Activated CD8-positive, alpha-beta memory T cell treated with anti-CD3 and anti-CD28 coated beads for 4 hours (primary cell): Measurements from ENCODE around the gene NCK1.
"Not testable (repeated sequence)": the region's sequence is repeated elsewhere in the genome, so short reads cannot be mapped to it uniquely, and the experiment has no call there.

Source experiments
- DNase-seq, 2 donors: peaks; one replicate each; pipeline ENCODE4 v3.0.0-alpha.2; 2020; ENCODE audit warnings: low read depth in 2 of 2

Gene NCK1

GRCh38 chr3:136987398-136987980 is 125.5 kb downstream of the NCK1 start:
- not testable (repeated sequence) for DNase-seq

DNA sequence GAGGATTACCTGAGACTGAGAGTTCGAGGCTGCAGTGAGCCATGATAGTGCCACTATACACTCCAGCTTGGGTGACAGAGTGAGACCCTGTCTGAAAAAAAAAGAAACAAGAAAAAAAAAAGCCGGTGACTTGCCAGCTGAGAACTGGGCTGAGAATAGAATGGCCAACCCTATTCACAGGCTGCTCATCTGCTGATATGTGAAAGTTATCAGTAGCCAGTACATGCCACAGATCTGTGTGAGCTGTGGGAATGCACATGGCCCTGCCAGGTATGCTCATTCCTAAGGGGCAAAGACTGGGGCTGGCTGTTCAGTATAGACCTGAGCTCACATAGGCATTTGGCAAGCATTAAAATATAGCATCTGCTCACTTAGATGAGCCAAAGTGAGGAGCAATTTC is 126.6 kb downstream of the NCK1 start:
- no peak for DNase-seq

DNA sequence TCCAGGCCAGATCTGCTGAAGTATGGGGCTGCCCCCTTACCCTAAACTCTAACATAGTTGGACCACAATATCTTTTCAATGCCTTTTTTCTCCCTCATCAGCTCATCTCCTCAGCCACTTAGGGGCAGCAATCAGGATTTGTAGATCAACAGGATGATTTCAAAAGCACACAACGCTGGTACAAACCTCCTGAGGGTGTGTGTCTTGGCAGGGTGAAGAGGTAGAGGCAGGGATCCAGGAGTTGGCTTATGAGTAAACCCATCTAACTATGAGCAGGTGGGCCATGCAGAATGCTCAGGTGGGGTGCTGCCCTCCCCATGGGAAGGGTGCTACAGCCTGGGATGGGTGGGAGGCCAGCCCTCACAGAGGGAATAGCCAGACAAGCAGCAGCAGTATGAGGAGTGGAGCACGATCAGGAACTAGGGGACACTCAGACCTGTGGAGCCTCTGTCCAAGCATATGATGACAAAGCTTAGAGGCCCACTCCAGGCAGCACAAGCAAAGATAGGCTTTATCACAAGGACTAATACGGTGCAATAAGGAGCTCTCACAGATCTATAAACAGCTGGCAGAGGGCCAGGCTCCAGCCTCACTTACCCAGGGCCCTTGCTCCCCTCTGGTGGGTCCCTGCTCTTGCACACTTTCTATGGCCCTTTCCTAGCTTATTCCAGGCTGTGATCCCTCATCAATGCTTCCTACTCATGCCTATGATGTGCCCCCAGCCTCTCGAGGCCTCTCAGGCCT is 127.9 kb downstream of the NCK1 start:
- DNase-seq: no peak

GRCh38 chr3:136990826-136991225 is 128.8 kb downstream of the NCK1 start:
- DNase-seq: no peak

GRCh38 chr3:136992115-136992514 is 130.1 kb downstream of the NCK1 start:
- no peak for DNase-seq

- no peak for DNase-seq
Observed at GRCh38 chr3:136994772-136995516, 132.9 kb downstream of the NCK1 start.

GRCh38 chr3:136995652-136996051 is 133.6 kb downstream of the NCK1 start:
- DNase-seq: no peak
